HL-60 (cell line): ENCODE data around the gene PSMD11.

Experiments used
- TF ChIP-seq, protein P1 (sequence below): IDR thresholded peaks from one replicate; pipeline ENCODE4 v1.5.1; 2011; ENCODE audit warnings: low read length, control low read depth, inconsistent platforms; ENCODE audit not compliant: insufficient read depth
- TF ChIP-seq, protein P2 (sequence below): IDR thresholded peaks from 2 replicates; pipeline ENCODE4 v1.6.1; 2012; ENCODE audit warnings: low read depth; ENCODE audit not compliant: insufficient replicate concordance

DNA sequence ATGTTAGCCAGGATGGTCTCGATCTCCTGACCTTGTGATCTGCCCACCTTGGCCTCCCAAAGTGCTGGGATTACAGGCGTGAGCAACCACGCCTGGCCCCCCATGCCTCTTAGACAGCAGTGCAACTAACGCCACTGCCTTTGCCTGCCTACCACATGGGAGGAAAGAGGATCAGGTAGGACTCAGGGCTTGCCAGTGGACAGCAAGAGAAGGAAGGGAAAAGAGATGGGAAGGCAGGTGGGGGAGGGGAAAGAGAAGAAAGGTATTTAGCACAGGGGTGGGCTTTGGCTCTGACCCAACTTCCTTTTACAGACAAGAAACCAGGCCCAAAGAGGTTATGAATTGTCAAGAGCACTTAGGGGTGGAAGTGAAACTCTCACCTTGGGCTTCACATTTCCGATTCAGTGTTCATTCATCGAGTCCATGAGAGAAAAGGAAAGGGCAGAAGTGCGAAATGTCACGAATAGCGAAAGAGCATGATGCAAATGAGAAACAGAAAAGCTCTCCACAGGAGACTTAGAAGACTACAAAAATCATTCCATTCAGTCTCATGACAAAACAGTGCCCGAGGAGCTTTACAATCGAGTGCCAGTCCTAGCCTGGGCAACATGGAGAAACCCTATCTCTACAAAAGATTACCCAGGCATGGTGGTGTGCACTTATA is 78.8 kb downstream of the PSMD11 start:
- TF ChIP-seq, protein P1, sequence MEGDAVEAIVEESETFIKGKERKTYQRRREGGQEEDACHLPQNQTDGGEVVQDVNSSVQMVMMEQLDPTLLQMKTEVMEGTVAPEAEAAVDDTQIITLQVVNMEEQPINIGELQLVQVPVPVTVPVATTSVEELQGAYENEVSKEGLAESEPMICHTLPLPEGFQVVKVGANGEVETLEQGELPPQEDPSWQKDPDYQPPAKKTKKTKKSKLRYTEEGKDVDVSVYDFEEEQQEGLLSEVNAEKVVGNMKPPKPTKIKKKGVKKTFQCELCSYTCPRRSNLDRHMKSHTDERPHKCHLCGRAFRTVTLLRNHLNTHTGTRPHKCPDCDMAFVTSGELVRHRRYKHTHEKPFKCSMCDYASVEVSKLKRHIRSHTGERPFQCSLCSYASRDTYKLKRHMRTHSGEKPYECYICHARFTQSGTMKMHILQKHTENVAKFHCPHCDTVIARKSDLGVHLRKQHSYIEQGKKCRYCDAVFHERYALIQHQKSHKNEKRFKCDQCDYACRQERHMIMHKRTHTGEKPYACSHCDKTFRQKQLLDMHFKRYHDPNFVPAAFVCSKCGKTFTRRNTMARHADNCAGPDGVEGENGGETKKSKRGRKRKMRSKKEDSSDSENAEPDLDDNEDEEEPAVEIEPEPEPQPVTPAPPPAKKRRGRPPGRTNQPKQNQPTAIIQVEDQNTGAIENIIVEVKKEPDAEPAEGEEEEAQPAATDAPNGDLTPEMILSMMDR: no peak
- TF ChIP-seq, protein P2, sequence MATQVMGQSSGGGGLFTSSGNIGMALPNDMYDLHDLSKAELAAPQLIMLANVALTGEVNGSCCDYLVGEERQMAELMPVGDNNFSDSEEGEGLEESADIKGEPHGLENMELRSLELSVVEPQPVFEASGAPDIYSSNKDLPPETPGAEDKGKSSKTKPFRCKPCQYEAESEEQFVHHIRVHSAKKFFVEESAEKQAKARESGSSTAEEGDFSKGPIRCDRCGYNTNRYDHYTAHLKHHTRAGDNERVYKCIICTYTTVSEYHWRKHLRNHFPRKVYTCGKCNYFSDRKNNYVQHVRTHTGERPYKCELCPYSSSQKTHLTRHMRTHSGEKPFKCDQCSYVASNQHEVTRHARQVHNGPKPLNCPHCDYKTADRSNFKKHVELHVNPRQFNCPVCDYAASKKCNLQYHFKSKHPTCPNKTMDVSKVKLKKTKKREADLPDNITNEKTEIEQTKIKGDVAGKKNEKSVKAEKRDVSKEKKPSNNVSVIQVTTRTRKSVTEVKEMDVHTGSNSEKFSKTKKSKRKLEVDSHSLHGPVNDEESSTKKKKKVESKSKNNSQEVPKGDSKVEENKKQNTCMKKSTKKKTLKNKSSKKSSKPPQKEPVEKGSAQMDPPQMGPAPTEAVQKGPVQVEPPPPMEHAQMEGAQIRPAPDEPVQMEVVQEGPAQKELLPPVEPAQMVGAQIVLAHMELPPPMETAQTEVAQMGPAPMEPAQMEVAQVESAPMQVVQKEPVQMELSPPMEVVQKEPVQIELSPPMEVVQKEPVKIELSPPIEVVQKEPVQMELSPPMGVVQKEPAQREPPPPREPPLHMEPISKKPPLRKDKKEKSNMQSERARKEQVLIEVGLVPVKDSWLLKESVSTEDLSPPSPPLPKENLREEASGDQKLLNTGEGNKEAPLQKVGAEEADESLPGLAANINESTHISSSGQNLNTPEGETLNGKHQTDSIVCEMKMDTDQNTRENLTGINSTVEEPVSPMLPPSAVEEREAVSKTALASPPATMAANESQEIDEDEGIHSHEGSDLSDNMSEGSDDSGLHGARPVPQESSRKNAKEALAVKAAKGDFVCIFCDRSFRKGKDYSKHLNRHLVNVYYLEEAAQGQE: no peak
